GM12892 (cell line): ENCODE results near the gene CHST5.

Experiments
- POLR2A ChIP-seq: IDR thresholded peaks from 2 replicates; pipeline ENCODE4 v1.6.1; 2011; ENCODE audit warnings: low read depth, low read length, control low read depth
- POLR2AphosphoS5 ChIP-seq: IDR thresholded peaks from 2 replicates; pipeline ENCODE4 v1.6.1; 2011; ENCODE audit warnings: low read depth, low read length, control low read depth
- TAF1 ChIP-seq: IDR thresholded peaks from 2 replicates; pipeline ENCODE4 v1.6.1; 2011; ENCODE audit warnings: low read depth, mild to moderate bottlenecking, control low read depth, low read length, borderline replicate concordance

DNA sequence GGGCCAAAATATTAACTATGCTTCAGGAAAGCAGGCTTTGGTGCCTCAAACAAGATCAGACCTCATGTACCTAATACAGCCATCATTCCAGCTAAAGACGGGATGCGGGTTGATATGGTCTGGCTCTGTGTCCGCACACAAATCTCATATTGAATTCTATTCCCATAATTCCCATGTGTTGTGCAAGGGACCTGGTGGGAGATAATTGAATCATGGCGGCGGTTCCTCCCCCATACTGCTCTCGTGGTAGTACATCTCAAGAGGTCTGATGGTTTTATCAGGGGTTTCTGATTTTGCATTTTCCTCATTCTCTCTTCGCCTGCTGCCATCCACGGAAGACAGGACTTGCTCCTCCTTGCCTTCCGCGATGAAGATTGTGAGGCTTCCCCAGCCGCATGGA is 21.6 kb downstream of the CHST5 start:
- no peak for TF ChIP-seq POLR2AphosphoS5
- TF ChIP-seq TAF1: no peak
- TF ChIP-seq POLR2A: no peak
